GM12878 (cell line): ENCODE results near the gene KRT78. TPM values are rescaled to one million over a fixed set of nuclear protein-coding genes. Genes with fewer than 3 reads are reported as not detected.

Experiments
- ATF3 ChIP-seq: IDR thresholded peaks from 2 replicates; pipeline ENCODE4 v1.6.1; 2011; ENCODE audit warnings: low read depth, mild to moderate bottlenecking, low read length, moderate library complexity, borderline replicate concordance; ENCODE audit errors: extremely low read depth
- CREB1 ChIP-seq: IDR thresholded peaks from 2 replicates; pipeline ENCODE4 v1.6.1; 2012; ENCODE audit warnings: low read depth, mild to moderate bottlenecking, inconsistent platforms
- MXI1 ChIP-seq: fragments of 150-350 bp; IDR thresholded peaks from 2 replicates; pipeline ENCODE4 v1.6.1; 2011; ENCODE audit warnings: low read depth, mild to moderate bottlenecking, inconsistent platforms, low read length, improper control_type of control experiment
- MYB ChIP-seq: fragments of 150-350 bp; IDR thresholded peaks from 2 replicates; pipeline ENCODE4 v1.6.1; 2014; ENCODE audit warnings: mild to moderate bottlenecking, low read depth, low read length, borderline replicate concordance
- PAX8 ChIP-seq: fragments of 450-650 bp; IDR thresholded peaks from 2 replicates; pipeline ENCODE4 v1.6.1; 2017; ENCODE audit warnings: mild to moderate bottlenecking, moderate library complexity
- PRDM15 ChIP-seq: fragments of 450-650 bp; formaldehyde crosslinking; IDR thresholded peaks from 2 replicates; pipeline ENCODE4 v1.4.0; 2020; ENCODE audit warnings: mild to moderate bottlenecking, moderate library complexity
- RAD21 ChIP-seq: IDR thresholded peaks from 2 replicates; pipeline ENCODE4 v1.6.1; 2011; ENCODE audit warnings: mild to moderate bottlenecking, low read depth, low read length, moderate library complexity; ENCODE audit not compliant: insufficient read depth
- RELB ChIP-seq: fragments of 450-650 bp; IDR thresholded peaks from 2 replicates; pipeline ENCODE4 v1.6.1; 2017; ENCODE audit warnings: low read depth, mild to moderate bottlenecking, moderate library complexity
- TARDBP ChIP-seq: IDR thresholded peaks from 2 replicates; pipeline ENCODE4 v1.6.1; 2016; ENCODE audit warnings: borderline replicate concordance
- ZZZ3 ChIP-seq: IDR thresholded peaks from 2 replicates; pipeline ENCODE4 v1.6.1; 2011; ENCODE audit warnings: low read depth; ENCODE audit not compliant: control insufficient read depth, insufficient read length
- polyA plus RNA-seq, 11 experiments: library from polyadenylated mRNA; depleted of rRNA in 4 of 11; unstranded in 6 of 11; stranded (reverse) in 5 of 11; fragments of >200 nt; fragmentation: Nextera tagmentation in 4 of 11; fragmentation: Illumina TruSeq in 1 of 11; extraction: Ambion mirVana in 4 of 11; extraction: Trizol in 1 of 11; gene quantifications; 1 replicate in 1 of 11; 2 replicates in 10 of 11; pipeline versions ENCODE4 v1.2.1 to v1.2.3, GENCODE V29; 2011 to 2016; ENCODE audit warnings: inconsistent platforms in 2 of 11, missing spikeins in 2 of 11, low read depth in 1 of 11
- total RNA-seq, 4 experiments: library from RNA; depleted of rRNA in 3 of 4; stranded (reverse); fragments of >200 nt in 3 of 4; fragmentation: Illumina TruSeq in 1 of 4; extraction: Trizol in 1 of 4; gene quantifications; 2 replicates each; pipeline versions ENCODE4 v1.2.1 to v1.2.3, GENCODE V29; 2013 to 2021
- TF ChIP-seq, protein P1 (sequence below): fragments of 150-350 bp; IDR thresholded peaks from 2 replicates; pipeline ENCODE4 v1.6.1; 2016; ENCODE audit warnings: low read depth, low read length
- TF ChIP-seq, protein P2 (sequence below): fragments of 450-650 bp; formaldehyde crosslinking; IDR thresholded peaks from 2 replicates; pipeline ENCODE4 v1.5.0; 2022; ENCODE audit warnings: mild to moderate bottlenecking, missing genetic modification characterization

The KRT78 gene
- total and polyA plus RNA-seq, 10 of the 15 experiments (the other 5 are each of a cell fraction or from before 2014, with no cell fraction given): 0.07 TPM; not detected in 9

DNA sequence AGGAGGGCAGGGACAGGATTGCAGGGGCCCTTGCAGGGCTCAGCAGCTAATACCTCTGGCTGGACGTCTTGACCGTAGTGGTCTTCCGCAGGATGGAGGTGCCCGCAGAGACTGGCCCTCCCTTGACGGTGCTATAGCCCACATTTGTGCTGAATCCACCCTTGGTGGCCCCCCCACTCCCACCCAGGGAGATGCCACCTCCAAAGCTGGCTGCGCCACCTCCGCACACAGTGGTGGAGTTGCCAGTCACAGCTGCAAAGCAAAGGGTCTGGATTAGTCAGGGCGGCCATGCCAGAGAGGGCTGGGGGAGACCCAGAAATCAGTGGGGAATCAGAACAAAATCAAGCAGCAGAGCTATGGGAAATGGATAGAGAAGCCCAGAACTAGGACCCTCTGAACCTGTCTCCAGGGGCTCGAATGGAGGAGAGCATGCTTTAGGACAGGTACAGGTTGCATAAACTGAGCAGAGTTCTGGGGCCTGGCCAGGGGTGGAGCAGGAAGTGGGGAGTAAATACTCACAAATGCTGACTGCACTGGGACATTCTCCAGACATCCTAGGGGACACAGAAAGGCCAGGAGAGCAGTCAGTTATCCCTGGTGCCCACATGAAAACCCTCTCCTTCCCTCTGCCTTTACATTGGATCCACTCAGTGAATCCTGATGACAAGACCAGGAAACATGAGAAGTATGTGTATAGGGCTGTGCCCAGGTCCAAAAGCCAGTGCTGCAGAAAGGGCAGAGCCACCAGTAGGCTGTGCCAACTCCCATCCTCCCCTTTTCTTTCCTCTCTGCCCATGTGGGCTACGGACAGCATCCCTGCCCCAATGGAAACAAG lies 26.8 kb downstream of the KRT78 start (continued):
- no peak for TF ChIP-seq PRDM15 (CRISPR knock-in tag)
- TF ChIP-seq, protein P1, sequence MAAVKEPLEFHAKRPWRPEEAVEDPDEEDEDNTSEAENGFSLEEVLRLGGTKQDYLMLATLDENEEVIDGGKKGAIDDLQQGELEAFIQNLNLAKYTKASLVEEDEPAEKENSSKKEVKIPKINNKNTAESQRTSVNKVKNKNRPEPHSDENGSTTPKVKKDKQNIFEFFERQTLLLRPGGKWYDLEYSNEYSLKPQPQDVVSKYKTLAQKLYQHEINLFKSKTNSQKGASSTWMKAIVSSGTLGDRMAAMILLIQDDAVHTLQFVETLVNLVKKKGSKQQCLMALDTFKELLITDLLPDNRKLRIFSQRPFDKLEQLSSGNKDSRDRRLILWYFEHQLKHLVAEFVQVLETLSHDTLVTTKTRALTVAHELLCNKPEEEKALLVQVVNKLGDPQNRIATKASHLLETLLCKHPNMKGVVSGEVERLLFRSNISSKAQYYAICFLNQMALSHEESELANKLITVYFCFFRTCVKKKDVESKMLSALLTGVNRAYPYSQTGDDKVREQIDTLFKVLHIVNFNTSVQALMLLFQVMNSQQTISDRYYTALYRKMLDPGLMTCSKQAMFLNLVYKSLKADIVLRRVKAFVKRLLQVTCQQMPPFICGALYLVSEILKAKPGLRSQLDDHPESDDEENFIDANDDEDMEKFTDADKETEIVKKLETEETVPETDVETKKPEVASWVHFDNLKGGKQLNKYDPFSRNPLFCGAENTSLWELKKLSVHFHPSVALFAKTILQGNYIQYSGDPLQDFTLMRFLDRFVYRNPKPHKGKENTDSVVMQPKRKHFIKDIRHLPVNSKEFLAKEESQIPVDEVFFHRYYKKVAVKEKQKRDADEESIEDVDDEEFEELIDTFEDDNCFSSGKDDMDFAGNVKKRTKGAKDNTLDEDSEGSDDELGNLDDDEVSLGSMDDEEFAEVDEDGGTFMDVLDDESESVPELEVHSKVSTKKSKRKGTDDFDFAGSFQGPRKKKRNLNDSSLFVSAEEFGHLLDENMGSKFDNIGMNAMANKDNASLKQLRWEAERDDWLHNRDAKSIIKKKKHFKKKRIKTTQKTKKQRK: no peak
- TF ChIP-seq RAD21: no peak
- TF ChIP-seq, protein P2, sequence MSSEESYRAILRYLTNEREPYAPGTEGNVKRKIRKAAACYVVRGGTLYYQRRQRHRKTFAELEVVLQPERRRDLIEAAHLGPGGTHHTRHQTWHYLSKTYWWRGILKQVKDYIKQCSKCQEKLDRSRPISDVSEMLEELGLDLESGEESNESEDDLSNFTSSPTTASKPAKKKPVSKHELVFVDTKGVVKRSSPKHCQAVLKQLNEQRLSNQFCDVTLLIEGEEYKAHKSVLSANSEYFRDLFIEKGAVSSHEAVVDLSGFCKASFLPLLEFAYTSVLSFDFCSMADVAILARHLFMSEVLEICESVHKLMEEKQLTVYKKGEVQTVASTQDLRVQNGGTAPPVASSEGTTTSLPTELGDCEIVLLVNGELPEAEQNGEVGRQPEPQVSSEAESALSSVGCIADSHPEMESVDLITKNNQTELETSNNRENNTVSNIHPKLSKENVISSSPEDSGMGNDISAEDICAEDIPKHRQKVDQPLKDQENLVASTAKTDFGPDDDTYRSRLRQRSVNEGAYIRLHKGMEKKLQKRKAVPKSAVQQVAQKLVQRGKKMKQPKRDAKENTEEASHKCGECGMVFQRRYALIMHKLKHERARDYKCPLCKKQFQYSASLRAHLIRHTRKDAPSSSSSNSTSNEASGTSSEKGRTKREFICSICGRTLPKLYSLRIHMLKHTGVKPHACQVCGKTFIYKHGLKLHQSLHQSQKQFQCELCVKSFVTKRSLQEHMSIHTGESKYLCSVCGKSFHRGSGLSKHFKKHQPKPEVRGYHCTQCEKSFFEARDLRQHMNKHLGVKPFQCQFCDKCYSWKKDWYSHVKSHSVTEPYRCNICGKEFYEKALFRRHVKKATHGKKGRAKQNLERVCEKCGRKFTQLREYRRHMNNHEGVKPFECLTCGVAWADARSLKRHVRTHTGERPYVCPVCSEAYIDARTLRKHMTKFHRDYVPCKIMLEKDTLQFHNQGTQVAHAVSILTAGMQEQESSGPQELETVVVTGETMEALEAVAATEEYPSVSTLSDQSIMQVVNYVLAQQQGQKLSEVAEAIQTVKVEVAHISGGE (CRISPR knock-in tag): no peak
- TF ChIP-seq CREB1: no peak
- TF ChIP-seq MXI1: no peak
- no peak for TF ChIP-seq ATF3
- TF ChIP-seq RELB: no peak
- no peak for TF ChIP-seq ZZZ3
- TF ChIP-seq MYB: no peak
- TF ChIP-seq PAX8: no peak
- TF ChIP-seq TARDBP: no peak
